Transverse colon (tissue), 4 donors: ENCODE measurements around the gene PLCE1. TPM values are rescaled to one million over a fixed set of nuclear protein-coding genes. Genes with fewer than 3 reads are reported as not detected.
"Not testable (repeated sequence)": the region's sequence is repeated elsewhere in the genome, so short reads cannot be mapped to it uniquely, and the experiment has no call there.

ENCODE experiments used
- DNase-seq: peaks from one replicate; pipeline ENCODE4 v3.0.0-alpha.2; 2019
- H3K27ac ChIP-seq, 4 donors: fragments of 200-600 bp; sonication (generic); 2 replicates each; pipeline ENCODE4 v1.5.1; 2016 to 2018; ENCODE audit warnings: inconsistent platforms in 4 of 4
- H3K27me3 ChIP-seq: fragments of 200-600 bp; sonication (generic); 2 replicates; pipeline ENCODE4 v1.5.1; 2017; ENCODE audit warnings: inconsistent platforms
- H3K36me3 ChIP-seq, 4 donors: fragments of 200-600 bp; sonication (generic); 2 replicates each; pipeline ENCODE4 v1.5.1; 2017 to 2019; ENCODE audit warnings: inconsistent platforms in 4 of 4
- H3K4me1 ChIP-seq, 4 donors: fragments of 200-600 bp; sonication (generic); 2 replicates each; pipeline ENCODE4 v1.5.1; 2017 to 2020; ENCODE audit warnings: inconsistent platforms in 4 of 4
- H3K4me3 ChIP-seq, 4 donors: fragments of 200-600 bp; sonication (generic); 1 replicate in 1 of 4; 2 replicates in 3 of 4; pipeline versions ENCODE4 v1.5.1 to v1.6.1; 2017 to 2019; ENCODE audit warnings: inconsistent platforms in 4 of 4
- H3K9me3 ChIP-seq, 2 donors: fragments of 200-600 bp; sonication (generic); 2 replicates each; pipeline ENCODE4 v1.5.1; 2017 to 2019; ENCODE audit warnings: inconsistent platforms in 2 of 2
- CTCF ChIP-seq, 5 experiments: fragments of 200-600 bp in 3 of 5; fragments of 450-650 bp in 2 of 5; sonication (generic) in 3 of 5; IDR thresholded peaks; 1 replicate in 2 of 5; 2 replicates in 3 of 5; pipeline ENCODE4 v1.5.1; 2016 to 2017; ENCODE audit warnings: antibody characterized with exemption in 5 of 5, inconsistent platforms in 3 of 5, mild to moderate bottlenecking in 2 of 5, moderate library complexity in 1 of 5
- EP300 ChIP-seq: sonication (generic); formaldehyde crosslinking; IDR thresholded peaks from one replicate; pipeline ENCODE4 v1.6.1; 2017; ENCODE audit warnings: antibody characterized with exemption, low read depth
- POLR2A ChIP-seq: fragments of 450-650 bp; IDR thresholded peaks from one replicate; pipeline ENCODE4 v1.6.1; 2016; ENCODE audit warnings: antibody characterized with exemption, mild to moderate bottlenecking, moderate library complexity
- POLR2AphosphoS5 ChIP-seq, 3 donors: sonication (generic); formaldehyde crosslinking; IDR thresholded peaks; one replicate each; pipeline ENCODE4 v1.6.1; 2016; ENCODE audit warnings: antibody characterized with exemption in 3 of 3
- WGBS, 2 donors: methylation state at CpG; one replicate each; pipeline ENCODE4 v1.1.5; 2018; ENCODE audit warnings: low coverage in 1 of 2; 5-methylcytosine and 5-hydroxymethylcytosine counted together
- in situ Hi-C, 4 donors: fragments of 200-750 bp; cut with MboI; loops; one replicate each; pipeline versions ENCODE4 v1.15.0 to v1.15.1; 2017; ENCODE audit warnings: low sequenced_read_pairs in 3 of 4, low pct_ligation_motif_present in 1 of 4, low pct_unique_long_range_greater_than_20kb in 1 of 4
- intact Hi-C: fragments of 100-400 bp; cut with DNase I; formaldehyde crosslinking; loops from one replicate; pipeline ENCODE4 v1.15.1; 2023; ENCODE audit warnings: low total_unique reads
- total RNA-seq, 4 donors: library from RNA; depleted of rRNA; stranded (reverse); fragments of >200 nt; gene quantifications; one replicate each; pipeline ENCODE4 v1.1.0, GENCODE V29; 2016

PLCE1 gene
- total RNA-seq, 4 donors from 2014 or later: 67.9 to 100 (median 90.8) TPM

DNA sequence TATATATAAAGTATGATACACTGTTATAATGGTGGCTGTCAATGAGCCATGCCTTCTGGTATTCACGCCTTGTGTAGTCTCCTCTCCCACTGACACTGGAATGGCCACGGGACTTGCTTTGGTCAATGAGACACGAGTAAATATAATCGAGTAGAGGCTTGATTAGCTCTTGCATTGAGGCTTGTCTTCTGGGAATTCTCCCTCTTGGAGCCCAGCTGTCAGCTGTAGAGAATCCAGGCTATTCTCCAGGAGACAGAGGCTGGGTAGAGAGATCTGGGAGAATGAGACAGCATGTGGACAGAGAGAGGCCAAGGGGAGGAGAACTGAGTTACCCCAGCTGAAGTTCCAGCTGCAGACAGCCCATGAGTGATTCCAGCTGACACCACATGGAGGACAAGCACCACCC lies 25.2 kb upstream of the PLCE1 start:
- H3K27ac ChIP-seq: no peak overlapping the region
- no peaks in the 10 kb centered on the region for H3K36me3 ChIP-seq
- no peaks in the 10 kb centered on the region for H3K9me3 ChIP-seq
- WGBS, 2 donors: 79 to 89% methylated on average over 4 of the region's 4 CpGs
- no peak overlapping the region for H3K4me3 ChIP-seq
- TF ChIP-seq EP300: no peak
- no peak for TF ChIP-seq POLR2AphosphoS5 (IDR thresholded peaks at IDR 0.05)
- TF ChIP-seq POLR2A: no peak
- no peak for TF ChIP-seq CTCF (IDR thresholded peaks at IDR 0.05)
- DNase-seq: no peak
- H3K27me3 ChIP-seq: no peaks in the 10 kb centered on the region
- in situ Hi-C loops: no loop called here
- H3K4me1 ChIP-seq: no peaks in the 10 kb centered on the region
- intact Hi-C loops: no loop called here

- 98% methylated on average over 25 of the region's 44 CpGs; no CpG with 5 or more reads in 1 of the 2 donors for WGBS, 2 donors
- intact Hi-C loops, H3K9me3 ChIP-seq, H3K27me3 ChIP-seq, in situ Hi-C loops, DNase-seq, H3K4me1 ChIP-seq, H3K36me3 ChIP-seq, H3K4me3 ChIP-seq, H3K27ac ChIP-seq: not testable (repeated sequence)
Measured at GRCh38 chr10:93970433-93971010, 23.2 kb upstream of the PLCE1 start.

DNA sequence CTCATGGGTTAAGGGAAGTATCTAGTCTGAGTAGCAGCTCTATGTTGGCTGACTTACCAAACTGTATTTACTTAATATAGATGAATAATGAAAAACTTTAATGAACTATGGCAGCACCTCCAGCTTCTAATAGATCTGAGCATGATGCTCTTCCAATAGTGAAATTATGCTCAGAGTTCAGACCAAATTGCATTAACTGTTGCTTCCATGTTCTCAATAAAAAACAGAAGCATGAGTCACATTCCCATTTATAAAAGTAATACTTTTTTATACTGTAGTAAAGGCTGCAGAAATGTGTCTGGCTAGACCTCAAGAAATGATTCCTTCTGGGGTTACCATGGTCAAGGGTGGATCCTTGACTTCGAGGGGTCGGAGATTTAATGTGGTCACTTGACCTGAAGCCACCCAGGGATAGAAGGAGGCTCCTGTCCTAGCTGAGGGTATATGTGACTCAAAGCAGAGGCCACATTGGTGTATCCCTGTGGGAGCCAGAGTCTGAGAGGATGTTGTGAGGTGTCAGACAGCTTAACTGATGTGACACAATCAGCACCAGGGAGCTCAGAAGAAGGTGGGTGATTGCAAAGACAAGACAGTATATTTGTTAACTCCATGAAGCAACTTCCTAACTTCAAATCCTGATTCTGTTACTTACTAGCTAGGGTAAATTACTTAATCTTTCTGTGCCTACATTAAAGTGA lies 19.8 kb upstream of the PLCE1 start:
- H3K27me3 ChIP-seq: no peaks in the 10 kb centered on the region
- intact Hi-C loops (no loop called here), in situ Hi-C loops (no loop called here)
- 64 to 85% methylated on average over 2 of the region's 2 CpGs for WGBS, 2 donors
- no peaks in the 10 kb centered on the region for H3K4me1 ChIP-seq
- TF ChIP-seq POLR2AphosphoS5 (IDR thresholded peaks at IDR 0.05): no peak
- no peak for TF ChIP-seq EP300
- no peak for TF ChIP-seq POLR2A
- no peak for TF ChIP-seq CTCF (IDR thresholded peaks at IDR 0.05)
- DNase-seq: no peak
- no peak overlapping the region for H3K27ac ChIP-seq
- H3K4me3 ChIP-seq: no peak overlapping the region
- H3K36me3 ChIP-seq: no peaks in the 10 kb centered on the region
- H3K9me3 ChIP-seq: no peaks in the 10 kb centered on the region

- intact Hi-C loops: no loop called here
- TF ChIP-seq POLR2A (no peak), EP300 (no peak), CTCF (IDR thresholded peaks at IDR 0.05) (no peak), POLR2AphosphoS5 (IDR thresholded peaks at IDR 0.05) (no peak)
- no peaks in the 10 kb centered on the region for H3K9me3 ChIP-seq
- 79% methylated on average over 3 of the region's 3 CpGs for WGBS, 2 donors
- no peak for DNase-seq
- no peaks in the 10 kb centered on the region for H3K36me3 ChIP-seq
- H3K4me1 ChIP-seq: no peaks in the 10 kb centered on the region
- H3K4me3 ChIP-seq: no peak overlapping the region
- in situ Hi-C loops: no loop called here
- H3K27ac ChIP-seq: no peak overlapping the region
- no peaks in the 10 kb centered on the region for H3K27me3 ChIP-seq
Measured at GRCh38 chr10:93977442-93977841, 16.3 kb upstream of the PLCE1 start.

- no peaks in the 10 kb centered on the region for H3K9me3 ChIP-seq
- intact Hi-C loops: no loop called here
- H3K27ac ChIP-seq: no peak overlapping the region
- H3K27me3 ChIP-seq: no peaks in the 10 kb centered on the region
- H3K4me3 ChIP-seq: no peak overlapping the region
- no peaks in the 10 kb centered on the region for H3K36me3 ChIP-seq
- WGBS, 2 donors: 88 to 93% methylated on average over 3 of the region's 3 CpGs
- DNase-seq: no peak
- no peak for TF ChIP-seq POLR2AphosphoS5 (IDR thresholded peaks at IDR 0.05)
- no peak for TF ChIP-seq CTCF (IDR thresholded peaks at IDR 0.05)
- no peak for TF ChIP-seq EP300
- TF ChIP-seq POLR2A: no peak
- in situ Hi-C loops: no loop called here
- H3K4me1 ChIP-seq: no peaks in the 10 kb centered on the region
Measured at GRCh38 chr10:93980486-93980885, 13.2 kb upstream of the PLCE1 start.
